Lung (tissue), 12 donors: ENCODE results near the gene PXMP2. TPM values are rescaled to one million over a fixed set of nuclear protein-coding genes. Genes with fewer than 3 reads are reported as not detected.

Experiments used
- ATAC-seq: fragments of 200-7000 bp; cut with Tn5 transposase; one replicate; pipeline ENCODE4 v1.9.1; 2020; ENCODE audit warnings: moderate number of reproducible peaks; ENCODE audit not compliant: insufficient read depth, low FRiP score
- DNase-seq, 3 donors: peaks; one replicate each; pipeline ENCODE4 v3.0.0-alpha.2; 2013 to 2017
- H3K27ac ChIP-seq, 2 donors: one replicate each; pipeline ENCODE4 v1.5.1; 2013; ENCODE audit warnings: mild to moderate bottlenecking in 2 of 2, moderate library complexity in 2 of 2, control low read depth in 1 of 2, inconsistent platforms in 1 of 2, low read depth in 1 of 2, low read length in 1 of 2
- H3K27me3 ChIP-seq, 3 donors: one replicate each; pipeline ENCODE4 v1.5.1; 2013; ENCODE audit warnings: low read length in 2 of 3; ENCODE audit not compliant: control insufficient read depth in 3 of 3, insufficient read depth in 3 of 3
- H3K36me3 ChIP-seq, 4 donors: one replicate each; pipeline ENCODE4 v1.5.1; 2013; ENCODE audit warnings: low read length in 4 of 4, mild to moderate bottlenecking in 1 of 4, moderate library complexity in 1 of 4; ENCODE audit not compliant: control insufficient read depth in 4 of 4, insufficient read depth in 4 of 4
- H3K4me1 ChIP-seq, 5 donors: one replicate each; pipeline ENCODE4 v1.5.1; 2013; ENCODE audit warnings: low read length in 5 of 5, mild to moderate bottlenecking in 2 of 5, moderate library complexity in 1 of 5; ENCODE audit not compliant: control insufficient read depth in 5 of 5, insufficient read depth in 5 of 5
- H3K4me3 ChIP-seq: one replicate; pipeline ENCODE4 v1.5.1; 2013; ENCODE audit warnings: mild to moderate bottlenecking, control low read depth, moderate library complexity
- H3K9ac ChIP-seq, 2 donors: one replicate each; pipeline ENCODE4 v1.5.1; 2013; ENCODE audit warnings: low read length in 2 of 2, control low read depth in 1 of 2; ENCODE audit not compliant: insufficient read depth in 1 of 2
- H3K9me3 ChIP-seq, 4 donors: one replicate each; pipeline ENCODE4 v1.5.1; 2013; ENCODE audit warnings: low read length in 3 of 4, mild to moderate bottlenecking in 1 of 4, moderate library complexity in 1 of 4; ENCODE audit not compliant: control insufficient read depth in 4 of 4, insufficient read depth in 3 of 4
- WGBS, 2 donors: extraction: QIAGEN DNeasy Blood & Tissue Kit; methylation state at CpG; one replicate each; pipeline ENCODE4 v1.1.7; 2013; 5-methylcytosine and 5-hydroxymethylcytosine counted together
- polyA plus RNA-seq, 2 donors: library from polyadenylated mRNA; stranded (reverse); fragments of 200-250 nt; gene quantifications; one replicate each; pipeline ENCODE4 v1.2.1, GENCODE V29; 2013
- total RNA-seq, 2 donors: library from RNA; depleted of rRNA in 1 of 2; stranded (reverse); fragments of >200 nt in 1 of 2; gene quantifications; one replicate each; pipeline ENCODE4 v1.2.1, GENCODE V29; 2014 to 2021
- TF ChIP-seq, protein P1 (sequence below): IDR thresholded peaks from 2 replicates; pipeline ENCODE4 v1.5.1; 2012; ENCODE audit warnings: mild to moderate bottlenecking; ENCODE audit errors: control extremely low read depth, extremely low read depth
- donor health status: control.
- donor health status: control.
- donor health status: Bipolar disorder and iron deficiency.
- donor health status: healthy.
- donor health status: DM: yes; HTN: yes; CAD: no.

The PXMP2 gene
- total and polyA plus RNA-seq, 4 donors, result 5.6 to 15.3 (median 13.2) TPM

GRCh38 chr12:132659146-132659545, 28.2 kb upstream of the PXMP2 start:
- H3K4me3 ChIP-seq, result no peak overlapping the region
- no peak for DNase-seq
- 94 to 96% methylated on average over 16 of the region's 16 CpGs for WGBS, 2 donors
- H3K36me3 ChIP-seq, result peaks cover 17 to 63% (median 56%) of the 10 kb centered on the region in 4 donors
- ATAC-seq, result no peak
- no peak overlapping the region for H3K9ac ChIP-seq
- H3K27ac ChIP-seq, result no peak overlapping the region
- no peaks in the 10 kb centered on the region for H3K9me3 ChIP-seq
- no peaks in the 10 kb centered on the region for H3K4me1 ChIP-seq
- TF ChIP-seq, protein P1, sequence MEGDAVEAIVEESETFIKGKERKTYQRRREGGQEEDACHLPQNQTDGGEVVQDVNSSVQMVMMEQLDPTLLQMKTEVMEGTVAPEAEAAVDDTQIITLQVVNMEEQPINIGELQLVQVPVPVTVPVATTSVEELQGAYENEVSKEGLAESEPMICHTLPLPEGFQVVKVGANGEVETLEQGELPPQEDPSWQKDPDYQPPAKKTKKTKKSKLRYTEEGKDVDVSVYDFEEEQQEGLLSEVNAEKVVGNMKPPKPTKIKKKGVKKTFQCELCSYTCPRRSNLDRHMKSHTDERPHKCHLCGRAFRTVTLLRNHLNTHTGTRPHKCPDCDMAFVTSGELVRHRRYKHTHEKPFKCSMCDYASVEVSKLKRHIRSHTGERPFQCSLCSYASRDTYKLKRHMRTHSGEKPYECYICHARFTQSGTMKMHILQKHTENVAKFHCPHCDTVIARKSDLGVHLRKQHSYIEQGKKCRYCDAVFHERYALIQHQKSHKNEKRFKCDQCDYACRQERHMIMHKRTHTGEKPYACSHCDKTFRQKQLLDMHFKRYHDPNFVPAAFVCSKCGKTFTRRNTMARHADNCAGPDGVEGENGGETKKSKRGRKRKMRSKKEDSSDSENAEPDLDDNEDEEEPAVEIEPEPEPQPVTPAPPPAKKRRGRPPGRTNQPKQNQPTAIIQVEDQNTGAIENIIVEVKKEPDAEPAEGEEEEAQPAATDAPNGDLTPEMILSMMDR, result no peak
- no peaks in the 10 kb centered on the region for H3K27me3 ChIP-seq

GRCh38 chr12:132660052-132660451, 27.3 kb upstream of the PXMP2 start:
- Histone ChIP-seq H3K27me3 (no peaks in the 10 kb centered on the region), H3K4me3 (no peak overlapping the region), H3K36me3 (peaks cover 17 to 65% (median 59%) of the 10 kb centered on the region in 4 donors), H3K4me1 (no peaks in the 10 kb centered on the region), H3K27ac (no peak overlapping the region), H3K9me3 (no peaks in the 10 kb centered on the region), H3K9ac (no peak overlapping the region)
- no peak for DNase-seq
- no peak for ATAC-seq
- 30 to 66% methylated on average over 5 of the region's 5 CpGs for WGBS, 2 donors
- TF ChIP-seq, protein P1, result no peak

- H3K36me3 ChIP-seq, result peaks cover 17 to 70% (median 65%) of the 10 kb centered on the region in 4 donors
- no peak overlapping the region for H3K9ac ChIP-seq
- WGBS, 2 donors, result 66 to 84% methylated on average over 11 of the region's 11 CpGs
These were observed 26.4 kb upstream of the PXMP2 start for GRCh38 chr12:132660996-132661395.

More at GRCh38 chr12:132660996-132661395, 26.4 kb upstream of the PXMP2 start:
- Histone ChIP-seq H3K27me3 (no peaks in the 10 kb centered on the region), H3K9me3 (no peaks in the 10 kb centered on the region), H3K27ac (no peak overlapping the region), H3K4me1 (no peaks in the 10 kb centered on the region), H3K4me3 (no peak overlapping the region)
- TF ChIP-seq, protein P1, result no peak
- DNase-seq, result no peak
- ATAC-seq, result no peak
